ENCODE data around the gene NKAIN4.

The NKAIN4 gene

DNA sequence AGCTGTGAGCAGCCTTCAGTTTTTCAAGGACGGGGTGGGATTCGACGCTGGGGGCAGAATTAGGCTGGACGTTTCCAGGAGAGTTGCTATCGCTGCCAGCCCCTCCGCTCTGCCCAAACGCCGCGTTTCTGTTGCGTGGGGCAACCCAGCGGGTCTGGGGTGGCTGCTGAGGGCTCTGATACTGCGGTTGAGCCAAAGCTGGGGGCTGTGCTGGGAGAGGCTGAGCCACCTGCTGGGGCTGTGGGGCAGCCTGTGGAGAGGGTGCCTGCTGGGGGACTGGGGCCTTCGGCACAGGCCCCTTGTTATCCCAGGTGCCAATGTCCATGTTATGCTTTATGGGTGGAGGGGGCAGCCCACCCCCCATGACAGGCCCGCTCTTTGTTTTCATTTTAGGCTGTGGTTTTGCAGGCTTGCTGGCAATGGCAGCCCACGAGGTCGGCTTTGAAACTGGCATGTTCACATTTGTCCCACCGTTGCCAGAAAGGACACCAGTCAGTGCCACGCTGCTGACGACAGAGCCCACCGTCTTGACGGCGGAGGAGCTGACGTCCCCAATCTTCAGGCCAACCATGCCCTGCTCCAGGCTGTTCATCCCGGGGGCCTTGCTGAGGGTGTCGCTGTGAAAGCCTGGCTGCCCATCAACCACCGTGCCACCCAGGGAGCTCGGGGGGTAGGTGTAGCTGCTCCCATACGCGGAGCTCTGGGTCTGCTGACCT lies 51.3 kb downstream of the NKAIN4 start:
- H3K79me2 ChIP-seq (ENCODE audit: control insufficient read depth, low read length) = peaks cover 100% of the 10 kb centered on the region
- H3K4me1 ChIP-seq (ENCODE audit: control insufficient read depth, low read length) = no peaks in the 10 kb centered on the region
- H3K9me3 ChIP-seq (ENCODE audit: control insufficient read depth, insufficient read depth, low read length) = no peaks in the 10 kb centered on the region
- H3K9me2 ChIP-seq (replicated peaks; ENCODE audit: control insufficient read depth, low read length) = no peaks in the 10 kb centered on the region
- H3K4me3 ChIP-seq (ENCODE audit: low read length) = no peak overlapping the region
- peaks cover 92% of the 10 kb centered on the region for H3K36me3 ChIP-seq (ENCODE audit: control insufficient read depth, low read length)
- no peaks in the 10 kb centered on the region for H3F3A ChIP-seq (ENCODE audit: control insufficient read depth, insufficient read depth)
- H3K27ac ChIP-seq (ENCODE audit: low read depth, low read length) = no peak overlapping the region
- H3K4me2 ChIP-seq (ENCODE audit: low read length) = no peak overlapping the region
- TF ChIP-seq EZH2phosphoT487 (IDR thresholded peaks at IDR 0.05; ENCODE audit: borderline replicate concordance, low read length) = no peak
- TF ChIP-seq, protein P1, sequence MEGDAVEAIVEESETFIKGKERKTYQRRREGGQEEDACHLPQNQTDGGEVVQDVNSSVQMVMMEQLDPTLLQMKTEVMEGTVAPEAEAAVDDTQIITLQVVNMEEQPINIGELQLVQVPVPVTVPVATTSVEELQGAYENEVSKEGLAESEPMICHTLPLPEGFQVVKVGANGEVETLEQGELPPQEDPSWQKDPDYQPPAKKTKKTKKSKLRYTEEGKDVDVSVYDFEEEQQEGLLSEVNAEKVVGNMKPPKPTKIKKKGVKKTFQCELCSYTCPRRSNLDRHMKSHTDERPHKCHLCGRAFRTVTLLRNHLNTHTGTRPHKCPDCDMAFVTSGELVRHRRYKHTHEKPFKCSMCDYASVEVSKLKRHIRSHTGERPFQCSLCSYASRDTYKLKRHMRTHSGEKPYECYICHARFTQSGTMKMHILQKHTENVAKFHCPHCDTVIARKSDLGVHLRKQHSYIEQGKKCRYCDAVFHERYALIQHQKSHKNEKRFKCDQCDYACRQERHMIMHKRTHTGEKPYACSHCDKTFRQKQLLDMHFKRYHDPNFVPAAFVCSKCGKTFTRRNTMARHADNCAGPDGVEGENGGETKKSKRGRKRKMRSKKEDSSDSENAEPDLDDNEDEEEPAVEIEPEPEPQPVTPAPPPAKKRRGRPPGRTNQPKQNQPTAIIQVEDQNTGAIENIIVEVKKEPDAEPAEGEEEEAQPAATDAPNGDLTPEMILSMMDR (IDR thresholded peaks at IDR 0.05; ENCODE audit: low read depth, low read length, poor library complexity, severe bottlenecking) = no peak
- H3K27me3 ChIP-seq (ENCODE audit: control insufficient read depth, low read length) = no peaks in the 10 kb centered on the region
- H4K20me1 ChIP-seq (ENCODE audit: control insufficient read depth, insufficient read depth, low read depth, low read length) = peaks cover 16% of the 10 kb centered on the region

DNA sequence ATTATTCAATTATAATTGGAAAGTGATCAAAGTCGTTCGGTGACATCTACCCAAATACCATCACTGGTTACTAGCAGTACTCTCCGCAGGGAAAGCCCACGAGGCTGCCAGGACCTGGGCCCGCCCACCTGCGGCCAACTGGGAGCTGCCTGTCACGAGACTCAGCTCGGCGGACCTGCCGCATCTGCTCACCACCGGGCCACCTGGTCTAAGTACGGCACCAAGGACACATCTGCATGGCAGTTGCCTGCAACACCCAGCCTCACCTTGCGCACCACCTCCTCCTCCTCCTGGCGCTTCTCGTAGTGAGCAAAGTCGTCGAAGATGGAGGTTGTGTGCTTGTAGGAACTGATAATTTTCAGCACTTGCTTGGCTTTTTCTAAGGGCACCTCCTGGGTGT lies 52.2 kb downstream of the NKAIN4 start:
- TF ChIP-seq, protein P1 (IDR thresholded peaks at IDR 0.05; ENCODE audit: low read depth, low read length, poor library complexity, severe bottlenecking) = no peak
- TF ChIP-seq EZH2phosphoT487 (IDR thresholded peaks at IDR 0.05; ENCODE audit: borderline replicate concordance, low read length) = no peak
- Histone ChIP-seq H3K4me2 (ENCODE audit: low read length) (no peak overlapping the region), H3K36me3 (ENCODE audit: control insufficient read depth, low read length) (peaks cover 94% of the 10 kb centered on the region), H3K9me3 (ENCODE audit: control insufficient read depth, insufficient read depth, low read length) (no peaks in the 10 kb centered on the region), H3K27me3 (ENCODE audit: control insufficient read depth, low read length) (no peaks in the 10 kb centered on the region), H4K20me1 (ENCODE audit: control insufficient read depth, insufficient read depth, low read depth, low read length) (peaks cover 24% of the 10 kb centered on the region), H3K4me1 (ENCODE audit: control insufficient read depth, low read length) (no peaks in the 10 kb centered on the region), H3K27ac (ENCODE audit: low read depth, low read length) (no peak overlapping the region), H3K4me3 (ENCODE audit: low read length) (no peak overlapping the region), H3K79me2 (ENCODE audit: control insufficient read depth, low read length) (peaks cover 100% of the 10 kb centered on the region), H3K9me2 (replicated peaks; ENCODE audit: control insufficient read depth, low read length) (no peaks in the 10 kb centered on the region), H3F3A (ENCODE audit: control insufficient read depth, insufficient read depth) (no peaks in the 10 kb centered on the region)

DNA sequence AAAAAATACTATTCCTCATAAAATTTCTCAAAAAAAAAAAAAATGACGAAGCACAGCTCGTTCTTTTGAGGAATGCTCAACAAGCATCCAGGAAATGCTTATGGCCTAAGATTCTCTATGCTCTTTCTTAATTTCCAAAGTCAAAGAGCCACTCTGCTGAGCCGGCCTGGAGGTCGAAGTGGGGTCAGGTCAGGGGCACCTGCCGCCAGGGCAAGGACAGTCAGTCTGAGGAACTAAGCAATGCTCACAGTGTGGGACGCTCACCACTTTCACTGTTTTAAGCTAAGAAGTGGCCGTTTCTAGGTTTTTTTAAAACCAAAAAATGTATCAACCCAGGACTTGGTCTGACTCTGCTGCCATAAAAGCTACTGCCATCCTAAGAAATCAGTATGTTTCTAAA lies 55.7 kb downstream of the NKAIN4 start:
- Histone ChIP-seq H3K4me1 (ENCODE audit: control insufficient read depth, low read length) (no peaks in the 10 kb centered on the region), H3K4me2 (ENCODE audit: low read length) (no peak overlapping the region), H3K79me2 (ENCODE audit: control insufficient read depth, low read length) (peaks cover 84% of the 10 kb centered on the region), H3K9me2 (replicated peaks; ENCODE audit: control insufficient read depth, low read length) (no peaks in the 10 kb centered on the region), H3K27ac (ENCODE audit: low read depth, low read length) (no peak overlapping the region), H3K9me3 (ENCODE audit: control insufficient read depth, insufficient read depth, low read length) (no peaks in the 10 kb centered on the region), H3K4me3 (ENCODE audit: low read length) (no peak overlapping the region), H3K36me3 (ENCODE audit: control insufficient read depth, low read length) (peaks cover 85% of the 10 kb centered on the region), H3F3A (ENCODE audit: control insufficient read depth, insufficient read depth) (no peaks in the 10 kb centered on the region), H3K27me3 (ENCODE audit: control insufficient read depth, low read length) (no peaks in the 10 kb centered on the region), H4K20me1 (ENCODE audit: control insufficient read depth, insufficient read depth, low read depth, low read length) (peaks cover 26% of the 10 kb centered on the region)
- TF ChIP-seq, protein P1 (IDR thresholded peaks at IDR 0.05; ENCODE audit: low read depth, low read length, poor library complexity, severe bottlenecking) = no peak
- no peak for TF ChIP-seq EZH2phosphoT487 (IDR thresholded peaks at IDR 0.05; ENCODE audit: borderline replicate concordance, low read length)

All from DOHH2 (cell line).